HG03097 (cell line): ENCODE data around the gene C11orf54.
"Not testable (repeated sequence)": the region's sequence is repeated elsewhere in the genome, so short reads cannot be mapped to it uniquely, and the experiment has no call there.

Source experiments
- ATAC-seq: cut with Tn5 transposase; IDR thresholded peaks from one replicate; pipeline ENCODE4 v1.9.1; 2021; ENCODE audit not compliant: unreplicated experiment, low FRiP score

C11orf54 gene

GRCh38 chr11:93733474-93733873 is 8.0 kb upstream of the C11orf54 start:
- ATAC-seq, result no peak

GRCh38 chr11:93734427-93735222 is 6.8 kb upstream of the C11orf54 start:
- no peak for ATAC-seq

- ATAC-seq, result no peak
These were observed 5.8 kb upstream of the C11orf54 start for GRCh38 chr11:93735627-93736026.

- ATAC-seq, result no peak
These were observed 5.3 kb upstream of the C11orf54 start for GRCh38 chr11:93736129-93736528.

- no peak for ATAC-seq
These were observed 3.4 kb upstream of the C11orf54 start for GRCh38 chr11:93737904-93738612.

GRCh38 chr11:93738647-93739081 is 2.8 kb upstream of the C11orf54 start:
- no peak for ATAC-seq

- ATAC-seq, result no peak
These were observed 1.3 kb upstream of the C11orf54 start for GRCh38 chr11:93740031-93740729.

GRCh38 chr11:93740730-93741093 is 760 bp upstream of the C11orf54 start:
- peak; percentile 22 for ATAC-seq

GRCh38 chr11:93741882-93742226 is 382 bp downstream of the C11orf54 start:
- ATAC-seq, result peak; percentile 5

GRCh38 chr11:93743291-93743690 is 1.8 kb downstream of the C11orf54 start:
- no peak for ATAC-seq

- ATAC-seq, result no peak
These were observed 3.2 kb downstream of the C11orf54 start for GRCh38 chr11:93744669-93745004.

GRCh38 chr11:93745005-93745755 is 3.7 kb downstream of the C11orf54 start:
- not testable (repeated sequence) for ATAC-seq

- no peak for ATAC-seq
These were observed 4.6 kb downstream of the C11orf54 start for GRCh38 chr11:93746101-93746500.

- peak; percentile 80 for ATAC-seq
These were observed 5.7 kb downstream of the C11orf54 start for GRCh38 chr11:93747122-93747521.

GRCh38 chr11:93751001-93751400 is 9.5 kb downstream of the C11orf54 start:
- ATAC-seq, result no peak

- no peak for ATAC-seq
These were observed 11.8 kb downstream of the C11orf54 start for GRCh38 chr11:93753241-93753640.

GRCh38 chr11:93756748-93757147 is 15.3 kb downstream of the C11orf54 start:
- ATAC-seq, result no peak

- no peak for ATAC-seq
These were observed 15.8 kb downstream of the C11orf54 start for GRCh38 chr11:93757301-93757700.

GRCh38 chr11:93757924-93758865 is 16.7 kb downstream of the C11orf54 start:
- no peak for ATAC-seq

GRCh38 chr11:93759123-93759522 is 17.7 kb downstream of the C11orf54 start:
- not testable (repeated sequence) for ATAC-seq
